Measurements from ENCODE around the gene ANKRD11.

Gene ANKRD11

DNA sequence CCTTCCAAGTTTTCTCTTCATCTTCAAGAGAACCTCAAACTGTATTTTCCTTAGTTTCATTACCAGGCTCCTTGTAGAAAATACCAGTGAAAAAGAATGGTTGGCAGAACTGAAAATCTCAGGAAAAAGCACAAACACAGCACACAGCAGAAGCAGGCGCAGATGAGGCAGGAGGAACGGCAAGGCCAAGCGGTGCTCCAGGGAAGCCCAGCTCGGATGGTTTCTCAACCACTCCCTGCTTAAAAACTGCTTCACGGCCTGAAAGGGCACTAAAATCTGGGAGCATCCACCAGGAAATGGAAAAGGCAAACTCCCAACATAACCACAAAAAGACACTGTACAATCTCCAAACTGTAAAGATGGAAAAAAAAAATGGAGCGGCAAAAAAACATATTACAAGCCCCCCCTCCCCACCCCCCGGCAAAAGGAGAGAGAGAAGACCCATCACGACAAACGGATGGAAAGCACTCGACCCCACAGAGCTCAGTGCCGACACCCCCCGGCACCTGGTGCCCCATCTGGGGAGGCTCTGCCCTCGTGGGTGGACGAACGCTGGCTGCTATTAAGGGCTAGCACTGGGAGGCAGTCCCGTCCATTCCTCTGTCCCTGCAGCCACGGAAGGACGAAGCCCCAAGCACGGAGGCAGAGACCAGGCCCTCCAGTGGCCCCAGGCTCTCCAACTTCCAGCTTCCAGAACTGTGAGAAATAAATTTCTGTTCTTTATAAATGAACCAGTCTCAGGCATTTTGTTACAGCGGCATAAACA, 145.3 kb downstream of the ANKRD11 start:
- H3K9me2 ChIP-seq (replicated peaks; ENCODE audit: control insufficient read depth, low read length) = no peaks in the 10 kb centered on the region
- peaks cover 8% of the 10 kb centered on the region; the same call in 1 of the 2 replicates for H3F3A ChIP-seq (ENCODE audit: control insufficient read depth, insufficient read depth)
- H3K27me3 ChIP-seq (ENCODE audit: control insufficient read depth, low read length) = no peaks in the 10 kb centered on the region
- H4K20me1 ChIP-seq (ENCODE audit: control insufficient read depth, insufficient read depth, low read depth, low read length) = peaks cover 41% of the 10 kb centered on the region
- H3K9me3 ChIP-seq (ENCODE audit: control insufficient read depth, insufficient read depth, low read length) = no peaks in the 10 kb centered on the region
- H3K36me3 ChIP-seq (ENCODE audit: control insufficient read depth, low read length) = no peaks in the 10 kb centered on the region; the same call in 1 of the 2 replicates
- H3K4me1 ChIP-seq (ENCODE audit: control insufficient read depth, low read length) = peaks cover 8% of the 10 kb centered on the region
- no peak overlapping the region for H3K4me2 ChIP-seq (ENCODE audit: low read length)
- TF ChIP-seq, protein P1, sequence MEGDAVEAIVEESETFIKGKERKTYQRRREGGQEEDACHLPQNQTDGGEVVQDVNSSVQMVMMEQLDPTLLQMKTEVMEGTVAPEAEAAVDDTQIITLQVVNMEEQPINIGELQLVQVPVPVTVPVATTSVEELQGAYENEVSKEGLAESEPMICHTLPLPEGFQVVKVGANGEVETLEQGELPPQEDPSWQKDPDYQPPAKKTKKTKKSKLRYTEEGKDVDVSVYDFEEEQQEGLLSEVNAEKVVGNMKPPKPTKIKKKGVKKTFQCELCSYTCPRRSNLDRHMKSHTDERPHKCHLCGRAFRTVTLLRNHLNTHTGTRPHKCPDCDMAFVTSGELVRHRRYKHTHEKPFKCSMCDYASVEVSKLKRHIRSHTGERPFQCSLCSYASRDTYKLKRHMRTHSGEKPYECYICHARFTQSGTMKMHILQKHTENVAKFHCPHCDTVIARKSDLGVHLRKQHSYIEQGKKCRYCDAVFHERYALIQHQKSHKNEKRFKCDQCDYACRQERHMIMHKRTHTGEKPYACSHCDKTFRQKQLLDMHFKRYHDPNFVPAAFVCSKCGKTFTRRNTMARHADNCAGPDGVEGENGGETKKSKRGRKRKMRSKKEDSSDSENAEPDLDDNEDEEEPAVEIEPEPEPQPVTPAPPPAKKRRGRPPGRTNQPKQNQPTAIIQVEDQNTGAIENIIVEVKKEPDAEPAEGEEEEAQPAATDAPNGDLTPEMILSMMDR (IDR thresholded peaks at IDR 0.05; ENCODE audit: low read depth, low read length, poor library complexity, severe bottlenecking) = no peak
- no peak for TF ChIP-seq EZH2phosphoT487 (IDR thresholded peaks at IDR 0.05; ENCODE audit: borderline replicate concordance, low read length)
- peaks cover 100% of the 10 kb centered on the region for H3K79me2 ChIP-seq (ENCODE audit: control insufficient read depth, low read length)
- H3K4me3 ChIP-seq (ENCODE audit: low read length) = no peak overlapping the region
- no peak overlapping the region for H3K27ac ChIP-seq (ENCODE audit: low read depth, low read length)

DNA sequence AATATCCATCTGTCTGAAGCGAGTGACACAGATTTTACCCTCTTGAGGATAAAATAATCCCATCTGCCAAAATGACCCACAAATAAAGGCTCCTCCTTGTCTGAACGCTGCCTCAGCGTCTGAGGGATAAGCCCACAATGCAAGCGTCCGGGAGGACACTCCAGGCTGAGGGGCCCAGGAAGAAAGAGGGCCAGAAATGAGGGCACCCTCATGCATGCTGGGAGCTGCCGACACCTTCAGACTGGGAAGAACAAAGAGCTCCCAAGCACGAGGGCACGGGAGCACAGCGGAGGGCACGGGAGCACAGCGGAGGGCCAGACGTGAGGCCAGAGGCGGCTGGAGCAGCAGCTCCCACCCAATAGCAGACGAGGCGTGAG, 145.9 kb downstream of the ANKRD11 start:
- no peaks in the 10 kb centered on the region for H3K9me2 ChIP-seq (replicated peaks; ENCODE audit: control insufficient read depth, low read length)
- H3K36me3 ChIP-seq (ENCODE audit: control insufficient read depth, low read length) = no peaks in the 10 kb centered on the region; the same call in 1 of the 2 replicates
- peaks cover 100% of the 10 kb centered on the region for H3K79me2 ChIP-seq (ENCODE audit: control insufficient read depth, low read length)
- no peaks in the 10 kb centered on the region for H3K27me3 ChIP-seq (ENCODE audit: control insufficient read depth, low read length)
- H3K9me3 ChIP-seq (ENCODE audit: control insufficient read depth, insufficient read depth, low read length) = no peaks in the 10 kb centered on the region
- 0 out of 2 replicates have a peak, but pooled peaks cover 5% of the 10 kb centered on the region for H3K4me1 ChIP-seq (ENCODE audit: control insufficient read depth, low read length)
- peaks cover 8% of the 10 kb centered on the region; the same call in 1 of the 2 replicates for H3F3A ChIP-seq (ENCODE audit: control insufficient read depth, insufficient read depth)
- H4K20me1 ChIP-seq (ENCODE audit: control insufficient read depth, insufficient read depth, low read depth, low read length) = peaks cover 43% of the 10 kb centered on the region
- TF ChIP-seq EZH2phosphoT487 (IDR thresholded peaks at IDR 0.05; ENCODE audit: borderline replicate concordance, low read length) = no peak
- TF ChIP-seq, protein P1 (IDR thresholded peaks at IDR 0.05; ENCODE audit: low read depth, low read length, poor library complexity, severe bottlenecking) = no peak
- H3K4me3 ChIP-seq (ENCODE audit: low read length) = no peak overlapping the region
- H3K27ac ChIP-seq (ENCODE audit: low read depth, low read length) = no peak overlapping the region
- no peak overlapping the region for H3K4me2 ChIP-seq (ENCODE audit: low read length)

DNA sequence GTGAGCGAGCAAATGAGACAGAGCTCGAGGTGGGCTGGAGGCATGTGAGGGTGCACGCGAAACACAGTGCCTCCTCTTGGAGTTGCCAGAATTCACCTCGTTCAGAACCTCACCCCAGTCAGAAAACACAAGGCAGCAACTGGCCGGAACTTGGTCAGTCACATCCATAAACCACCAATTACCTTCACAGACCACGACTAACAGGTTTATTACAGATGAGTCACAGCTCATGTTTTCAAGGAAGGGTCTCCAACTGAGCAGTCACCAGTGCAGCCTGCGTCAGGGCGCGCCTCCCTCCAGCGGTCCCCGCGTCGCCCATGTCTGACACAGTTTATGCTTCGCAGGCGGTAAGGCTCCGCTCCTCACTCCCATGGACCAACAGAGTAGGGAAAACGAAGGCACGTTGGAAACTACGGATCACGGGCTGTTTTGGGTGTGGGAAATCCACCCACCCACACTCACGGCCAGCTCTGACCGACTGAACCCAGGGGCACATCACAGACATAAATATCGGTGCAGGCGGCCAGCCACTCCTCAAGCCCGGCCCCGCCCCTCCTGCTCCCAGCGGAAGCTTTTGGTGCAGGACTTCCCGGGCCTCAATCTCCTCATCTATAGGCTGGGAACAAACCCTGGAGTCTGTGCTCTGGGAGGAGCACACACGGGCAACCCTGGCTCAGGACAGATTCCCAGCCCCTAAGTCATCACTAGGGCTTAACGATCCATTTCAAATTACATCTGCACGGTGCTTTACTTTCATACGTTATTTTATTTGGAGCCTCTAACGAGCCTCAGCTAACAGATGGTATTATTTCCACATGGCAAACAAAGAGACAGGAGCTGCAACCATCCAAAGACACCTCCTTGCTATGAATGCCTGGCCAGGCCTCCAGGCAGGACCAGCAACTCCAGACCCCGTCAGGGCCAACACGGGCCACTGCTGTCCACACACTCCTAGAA, 146.6 kb downstream of the ANKRD11 start:
- no peak overlapping the region for H3K4me2 ChIP-seq (ENCODE audit: low read length)

More for the DNA sequence above, 146.6 kb downstream of the ANKRD11 start:
- no peaks in the 10 kb centered on the region for H3K27me3 ChIP-seq (ENCODE audit: control insufficient read depth, low read length)
- H3K27ac ChIP-seq (ENCODE audit: low read depth, low read length) = no peak overlapping the region
- peaks cover 43% of the 10 kb centered on the region for H4K20me1 ChIP-seq (ENCODE audit: control insufficient read depth, insufficient read depth, low read depth, low read length)
- TF ChIP-seq, protein P1 (IDR thresholded peaks at IDR 0.05; ENCODE audit: low read depth, low read length, poor library complexity, severe bottlenecking) = no peak
- no peak for TF ChIP-seq EZH2phosphoT487 (IDR thresholded peaks at IDR 0.05; ENCODE audit: borderline replicate concordance, low read length)
- H3K9me2 ChIP-seq (replicated peaks; ENCODE audit: control insufficient read depth, low read length) = no peaks in the 10 kb centered on the region
- peaks cover 8% of the 10 kb centered on the region; the same call in 1 of the 2 replicates for H3F3A ChIP-seq (ENCODE audit: control insufficient read depth, insufficient read depth)
- no peak overlapping the region for H3K4me3 ChIP-seq (ENCODE audit: low read length)
- H3K79me2 ChIP-seq (ENCODE audit: control insufficient read depth, low read length) = peaks cover 100% of the 10 kb centered on the region
- 0 out of 2 replicates have a peak, but pooled peaks cover 5% of the 10 kb centered on the region for H3K4me1 ChIP-seq (ENCODE audit: control insufficient read depth, low read length)
- no peaks in the 10 kb centered on the region for H3K9me3 ChIP-seq (ENCODE audit: control insufficient read depth, insufficient read depth, low read length)
- H3K36me3 ChIP-seq (ENCODE audit: control insufficient read depth, low read length) = no peaks in the 10 kb centered on the region; the same call in 1 of the 2 replicates

Data from DOHH2 (cell line).